Breast epithelium (tissue), 4 donors: ENCODE data around the gene TPST2. TPM values are rescaled to one million over a fixed set of nuclear protein-coding genes. Genes with fewer than 3 reads are reported as not detected.

ENCODE experiments used
- DNase-seq, 2 donors: peaks; one replicate each; pipeline ENCODE4 v3.0.0-alpha.2; 2019; ENCODE audit warnings: low spot score in 2 of 2
- H3K27ac ChIP-seq, 2 donors: fragments of 200-600 bp; sonication (generic) in 1 of 2; one replicate each; pipeline ENCODE4 v1.5.1; 2016 to 2019; ENCODE audit warnings: mild to moderate bottlenecking in 1 of 2
- H3K27me3 ChIP-seq, 2 donors: fragments of 200-600 bp; sonication (generic) in 1 of 2; one replicate each; pipeline versions ENCODE4 v1.5.1 to v1.6.0; 2017 to 2019; ENCODE audit warnings: control low read depth in 1 of 2, mild to moderate bottlenecking in 1 of 2
- H3K36me3 ChIP-seq: fragments of 200-600 bp; one replicate; pipeline ENCODE4 v1.5.1; 2019
- H3K4me1 ChIP-seq, 2 donors: fragments of 200-600 bp; sonication (generic); one replicate each; pipeline ENCODE4 v1.5.1; 2016 to 2019; ENCODE audit warnings: control low read depth in 1 of 2
- H3K4me3 ChIP-seq, 3 donors: fragments of 200-600 bp; sonication (generic); 1 replicate in 2 of 3; 2 replicates in 1 of 3; pipeline ENCODE4 v1.5.1; 2016 to 2019; ENCODE audit warnings: mild to moderate bottlenecking in 3 of 3, moderate library complexity in 2 of 3
- H3K9me3 ChIP-seq, 2 donors: fragments of 200-600 bp; sonication (generic) in 1 of 2; one replicate each; pipeline ENCODE4 v1.5.1; 2016 to 2019; ENCODE audit warnings: control low read depth in 1 of 2
- CTCF ChIP-seq, 3 donors: fragments of 450-650 bp; IDR thresholded peaks; one replicate each; pipeline ENCODE4 v1.5.1; 2016 to 2017; ENCODE audit warnings: antibody characterized with exemption in 3 of 3, mild to moderate bottlenecking in 3 of 3, moderate library complexity in 3 of 3
- POLR2A ChIP-seq: fragments of 450-650 bp; IDR thresholded peaks from one replicate; pipeline ENCODE4 v1.6.1; 2016; ENCODE audit warnings: antibody characterized with exemption, mild to moderate bottlenecking, moderate library complexity
- POLR2AphosphoS5 ChIP-seq, 3 donors: sonication (generic); formaldehyde crosslinking; IDR thresholded peaks; one replicate each; pipeline ENCODE4 v1.6.1; 2017; ENCODE audit warnings: antibody characterized with exemption in 3 of 3
- intact Hi-C: fragments of 100-400 bp; cut with DNase I; formaldehyde crosslinking; loops from one replicate; pipeline ENCODE4 v1.15.1; 2023; ENCODE audit warnings: low total_unique reads
- total RNA-seq, 3 donors: library from RNA; depleted of rRNA; stranded (reverse); fragments of >200 nt; gene quantifications; one replicate each; pipeline ENCODE4 v1.1.0, GENCODE V29; 2016

TPST2 gene
- total RNA-seq, 3 donors from 2014 or later = 36.6 to 81.9 (median 59.8) TPM

GRCh38 chr22:26556904-26557303 is 33.0 kb downstream of the TPST2 start:
- peak overlapping the region in 1 of 2 donors; percentile 35 for H3K27ac ChIP-seq
- no peaks in the 10 kb centered on the region for H3K4me1 ChIP-seq
- no peak overlapping the region for H3K4me3 ChIP-seq
- H3K36me3 ChIP-seq = no peaks in the 10 kb centered on the region
- no peak for DNase-seq
- H3K9me3 ChIP-seq = no peaks in the 10 kb centered on the region
- TF ChIP-seq POLR2AphosphoS5 (IDR thresholded peaks at IDR 0.05) = no peak
- no peak for TF ChIP-seq POLR2A
- TF ChIP-seq CTCF (IDR thresholded peaks at IDR 0.05) = no peak
- no peaks in the 10 kb centered on the region for H3K27me3 ChIP-seq
- intact Hi-C loops = no loop called here

DNA sequence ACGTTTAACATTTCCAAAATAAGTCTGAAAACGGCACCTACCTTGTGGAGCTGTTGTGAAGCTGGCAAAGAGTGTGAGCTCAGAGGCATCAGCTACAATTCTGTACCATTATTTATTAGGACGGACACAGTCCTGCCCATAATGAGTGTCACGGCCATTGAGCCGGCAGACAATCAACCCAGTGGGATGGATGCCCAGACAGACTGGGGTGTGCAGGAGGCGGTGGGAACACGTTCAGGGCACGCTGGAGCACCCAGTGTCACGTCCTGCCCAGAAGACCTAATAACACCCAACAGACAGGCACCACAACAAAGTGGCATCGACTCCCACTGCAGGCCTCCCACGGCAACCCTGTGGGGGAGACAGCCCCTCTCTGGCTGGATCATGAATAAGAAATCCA is 34.5 kb downstream of the TPST2 start:
- Histone ChIP-seq H3K4me1 (no peaks in the 10 kb centered on the region), H3K27me3 (no peaks in the 10 kb centered on the region), H3K4me3 (no peak overlapping the region), H3K9me3 (no peaks in the 10 kb centered on the region), H3K36me3 (no peaks in the 10 kb centered on the region), H3K27ac (no peak overlapping the region)
- intact Hi-C loops = no loop called here
- no peak for DNase-seq
- TF ChIP-seq POLR2AphosphoS5 (IDR thresholded peaks at IDR 0.05) (no peak), CTCF (IDR thresholded peaks at IDR 0.05) (no peak), POLR2A (no peak)

DNA sequence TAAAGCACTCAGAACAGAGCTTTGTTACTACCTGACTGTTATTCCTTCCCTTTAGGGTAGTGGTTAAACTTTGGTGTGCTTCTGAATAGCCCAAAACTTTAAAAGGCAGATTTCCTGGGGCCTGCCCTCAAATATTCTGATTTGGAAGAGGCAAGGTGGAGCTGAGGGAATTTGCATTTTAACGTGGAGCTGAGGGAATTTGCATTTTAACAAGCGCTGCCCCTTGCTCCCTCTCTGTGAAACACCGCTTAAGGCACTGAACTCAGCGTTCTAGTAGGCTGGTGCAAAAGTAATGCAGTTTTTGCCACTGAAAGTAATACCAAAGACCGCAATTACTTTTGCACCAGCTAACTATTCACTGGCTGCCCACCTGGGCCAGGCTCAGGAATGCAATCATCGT is 35.0 kb downstream of the TPST2 start:
- no peak overlapping the region for H3K27ac ChIP-seq
- H3K9me3 ChIP-seq = no peaks in the 10 kb centered on the region
- H3K36me3 ChIP-seq = no peaks in the 10 kb centered on the region
- no peaks in the 10 kb centered on the region for H3K27me3 ChIP-seq
- TF ChIP-seq POLR2AphosphoS5 (IDR thresholded peaks at IDR 0.05) (no peak), POLR2A (no peak), CTCF (IDR thresholded peaks at IDR 0.05) (no peak)
- H3K4me3 ChIP-seq = no peak overlapping the region
- no peaks in the 10 kb centered on the region for H3K4me1 ChIP-seq
- intact Hi-C loops = no loop called here
- no peak for DNase-seq

GRCh38 chr22:26553056-26553752 is 36.7 kb downstream of the TPST2 start:
- intact Hi-C loops = no loop called here
- Histone ChIP-seq H3K4me3 (no peak overlapping the region), H3K9me3 (no peaks in the 10 kb centered on the region), H3K27me3 (no peaks in the 10 kb centered on the region), H3K4me1 (no peaks in the 10 kb centered on the region), H3K36me3 (no peaks in the 10 kb centered on the region), H3K27ac (no peak overlapping the region)
- no peak for DNase-seq
- no peak for TF ChIP-seq POLR2A
- TF ChIP-seq CTCF (IDR thresholded peaks at IDR 0.05) = no peak
- TF ChIP-seq POLR2AphosphoS5 (IDR thresholded peaks at IDR 0.05) = no peak

DNA sequence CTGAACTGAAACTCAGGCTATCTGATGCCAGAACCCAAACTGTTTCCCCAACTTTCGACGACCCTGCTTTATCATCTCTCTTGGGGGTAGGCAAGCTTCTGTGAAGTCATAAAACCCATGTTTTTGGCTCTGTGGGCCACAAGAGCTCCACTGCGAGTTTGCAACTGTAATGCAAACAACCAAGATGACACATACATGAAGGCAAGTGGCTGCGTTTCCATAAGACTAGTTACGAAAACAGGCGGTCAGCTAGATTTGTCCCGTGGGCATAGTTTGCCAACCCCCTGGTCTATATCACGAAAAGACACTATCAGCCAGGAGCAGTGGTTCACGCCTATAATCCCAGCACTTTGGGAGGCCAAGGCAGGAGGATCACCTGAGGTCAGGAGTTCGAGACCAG is 37.5 kb downstream of the TPST2 start:
- intact Hi-C loops = no loop called here
- no peak overlapping the region for H3K27ac ChIP-seq
- no peaks in the 10 kb centered on the region for H3K9me3 ChIP-seq
- H3K36me3 ChIP-seq = no peaks in the 10 kb centered on the region
- no peaks in the 10 kb centered on the region for H3K27me3 ChIP-seq
- DNase-seq = no peak
- TF ChIP-seq POLR2A (no peak), CTCF (IDR thresholded peaks at IDR 0.05) (no peak), POLR2AphosphoS5 (IDR thresholded peaks at IDR 0.05) (no peak)
- no peak overlapping the region for H3K4me3 ChIP-seq
- H3K4me1 ChIP-seq = no peaks in the 10 kb centered on the region
